K562 (cell line): ENCODE measurements around the gene MYO15B. TPM values are rescaled to one million over a fixed set of nuclear protein-coding genes. Genes with fewer than 3 reads are reported as not detected.
A peak's percentile ranks its signal among the peaks of the same experiment; 100 is the strongest.

Source experiments
- ATAC-seq: fragments of 200-7000 bp; cut with Tn5 transposase; 3 replicates; pipeline ENCODE4 v1.9.1; 2020; ENCODE audit warnings: moderate library complexity
- BruUV-seq: library from RNA; stranded (reverse); fragments of 400-500 nt; replicated peaks from 2 replicates; lab custom pipeline; 2021; lab: Mats Ljungman, UMichigan
- CTCF ChIA-PET: fragments of 300-600 bp; formaldehyde crosslinking; extraction: SDS; loops from one replicate; lab custom pipeline; 2021; ENCODE audit warnings: low intra/inter-chr PET ratio; lab: Yijun Ruan, JAX
- POLR2A ChIA-PET: fragments of 300-600, 350-650 bp; sonication (Branson Sonifier 250); formaldehyde crosslinking; extraction: SDS; loops from one replicate; lab custom pipeline; 2021; ENCODE audit warnings: antibody characterized with exemption, inconsistent platforms; lab: Yijun Ruan, JAX
- DNase-seq, 4 experiments: peaks; one replicate each; pipeline versions ENCODE4 v3.0.0 to v3.0.0-alpha.2; 2011 to 2018; ENCODE audit warnings: low spot score in 3 of 4, mixed read lengths in 3 of 4; ENCODE audit errors: extremely low read depth in 1 of 4
- FAIRE-seq: peaks from 2 replicates; lab custom pipeline; 2011; peaks lifted over from hg19 to GRCh38; lab: Jason Lieb, UNC
- H2AFZ ChIP-seq: 2 replicates; pipeline ENCODE4 v1.6.0; 2011; ENCODE audit warnings: low read depth, low read length, control low read depth, inconsistent platforms
- H3K27ac ChIP-seq: fragments of 200-600 bp; 3 replicates; pipeline ENCODE4 v1.8.0; 2011; ENCODE audit warnings: low read depth, mild to moderate bottlenecking, control low read depth, inconsistent platforms, low read length, moderate library complexity, mixed read lengths; ENCODE audit errors: extremely low read depth
- H3K27me3 ChIP-seq, 2 experiments: fragments of 300-600 bp in 1 of 2; 2 replicates in 1 of 2; 3 replicates in 1 of 2; pipeline versions ENCODE4 v1.6.0 to v1.8.0; 2011; ENCODE audit warnings: inconsistent platforms in 2 of 2, low read length in 2 of 2, mild to moderate bottlenecking in 1 of 2, mixed read lengths in 1 of 2, moderate library complexity in 1 of 2; ENCODE audit not compliant: control insufficient read depth in 2 of 2, insufficient read depth in 2 of 2
- H3K36me3 ChIP-seq: fragments of 300-600 bp; 3 replicates; pipeline ENCODE4 v1.8.0; 2011; ENCODE audit warnings: mild to moderate bottlenecking, low read length, inconsistent platforms; ENCODE audit not compliant: control insufficient read depth, insufficient read depth
- H3K4me1 ChIP-seq, 2 experiments: fragments of 200-600 bp in 1 of 2; replicated peaks in 1 of 2; 2 replicates in 1 of 2; 3 replicates in 1 of 2; pipeline versions ENCODE4 v1.5.1 to v1.8.0; 2011; ENCODE audit warnings: inconsistent platforms in 2 of 2, low read length in 2 of 2, mild to moderate bottlenecking in 1 of 2, mixed read lengths in 1 of 2, moderate library complexity in 1 of 2; ENCODE audit not compliant: control insufficient read depth in 2 of 2, insufficient read depth in 2 of 2
- H3K4me2 ChIP-seq: 2 replicates; pipeline ENCODE4 v1.6.1; 2011; ENCODE audit warnings: low read length, control low read depth, inconsistent platforms, mixed read lengths; ENCODE audit not compliant: insufficient read depth
- H3K4me3 ChIP-seq: fragments of 200-600 bp; sonication (generic), shearing (Covaris generic); 2 replicates; pipeline ENCODE4 v1.5.1; 2016; ENCODE audit warnings: control low read depth, inconsistent platforms
- H3K79me2 ChIP-seq: fragments of 200-600 bp; 3 replicates; pipeline ENCODE4 v1.8.0; 2011; ENCODE audit warnings: low read length, inconsistent platforms; ENCODE audit not compliant: control insufficient read depth, insufficient read depth
- H3K9ac ChIP-seq, 2 experiments: 2 replicates each; pipeline versions ENCODE4 v1.6.0 to v1.6.1; 2011; ENCODE audit warnings: low read depth in 2 of 2, low read length in 2 of 2, control low read depth in 1 of 2, inconsistent platforms in 1 of 2, mild to moderate bottlenecking in 1 of 2, mixed read lengths in 1 of 2; ENCODE audit not compliant: insufficient read depth in 1 of 2
- H3K9me1 ChIP-seq: one replicate; pipeline ENCODE4 v1.6.0; 2011; ENCODE audit warnings: inconsistent platforms, mild to moderate bottlenecking, low read length, moderate library complexity; ENCODE audit not compliant: control insufficient read depth, insufficient read depth
- H3K9me3 ChIP-seq: replicated peaks from 2 replicates; pipeline ENCODE4 v1.5.1; 2011; ENCODE audit warnings: low read depth, low read length, inconsistent platforms; ENCODE audit not compliant: control insufficient read depth, insufficient read depth
- H4K20me1 ChIP-seq: replicated peaks from 2 replicates; pipeline ENCODE4 v1.6.1; 2011; ENCODE audit warnings: low read length, inconsistent platforms, mixed read lengths; ENCODE audit not compliant: control insufficient read depth, insufficient read depth
- ARID1B ChIP-seq: fragments of 450-650 bp; IDR thresholded peaks from 2 replicates; pipeline ENCODE4 v1.6.1; 2016; ENCODE audit warnings: antibody characterized with exemption, mild to moderate bottlenecking, inconsistent platforms
- ATF3 ChIP-seq, 2 experiments: fragments of 450-650 bp in 1 of 2; sonication (generic) in 1 of 2; formaldehyde crosslinking in 1 of 2; IDR thresholded peaks in 1 of 2; conservative IDR thresholded peaks in 1 of 2; 2 replicates each; pipeline versions ENCODE4 v1.6.1 to v1.8.1; 2016 to 2023; ENCODE audit warnings: mild to moderate bottlenecking in 2 of 2, moderate library complexity in 2 of 2, inconsistent platforms in 1 of 2, missing genetic modification reagents in 1 of 2
- ETS2 ChIP-seq: IDR thresholded peaks from 2 replicates; pipeline ENCODE4 v1.6.1; 2016; ENCODE audit warnings: borderline replicate concordance, missing genetic modification characterization, mild to moderate bottlenecking, moderate library complexity, missing compliant biosample characterization; ENCODE audit not compliant: poor library complexity, severe bottlenecking
- JUND ChIP-seq, 2 experiments: IDR thresholded peaks; 2 replicates in 1 of 2; 3 replicates in 1 of 2; pipeline ENCODE4 v1.6.1; 2011; ENCODE audit warnings: borderline replicate concordance in 2 of 2, low read depth in 2 of 2, low read length in 2 of 2, improper control_type of control experiment in 1 of 2, missing biosample characterization in 1 of 2, missing genetic modification characterization in 1 of 2, missing genetic modification reagents in 1 of 2
- KLF16 ChIP-seq: IDR thresholded peaks from 2 replicates; pipeline ENCODE4 v1.6.1; 2016; ENCODE audit warnings: antibody characterized with exemption
- NKRF ChIP-seq: fragments of 450-650 bp; IDR thresholded peaks from 2 replicates; pipeline ENCODE4 v1.6.1; 2016; ENCODE audit warnings: borderline replicate concordance
- RAD51 ChIP-seq: fragments of 450-650 bp; IDR thresholded peaks from 2 replicates; pipeline ENCODE4 v1.7.1; 2016; ENCODE audit warnings: low read depth, mild to moderate bottlenecking, borderline replicate concordance
- RNF2 ChIP-seq: sonication (generic); IDR thresholded peaks from 2 replicates; pipeline ENCODE4 v1.6.1; 2016
- SETDB1 ChIP-seq: IDR thresholded peaks from one replicate; pipeline ENCODE4 v1.6.1; 2012; ENCODE audit warnings: low read length, control low read depth, inconsistent platforms
- SRSF3 ChIP-seq: fragments of 200-400 bp; formaldehyde crosslinking; IDR thresholded peaks from 2 replicates; pipeline ENCODE4 v1.6.1; 2016; ENCODE audit warnings: mild to moderate bottlenecking, low read length, moderate library complexity; ENCODE audit not compliant: insufficient read depth
- TAF9B ChIP-seq: fragments of 450-650 bp; IDR thresholded peaks from 2 replicates; pipeline ENCODE4 v1.6.1; 2018; ENCODE audit warnings: mild to moderate bottlenecking; ENCODE audit not compliant: partially characterized antibody
- TFAP4 ChIP-seq: sonication (generic); formaldehyde crosslinking; IDR thresholded peaks from 2 replicates; pipeline ENCODE4 v1.8.0; 2022; ENCODE audit warnings: missing genetic modification reagents, mild to moderate bottlenecking, moderate library complexity, borderline replicate concordance
- ZBED1 ChIP-seq: IDR thresholded peaks from 2 replicates; pipeline ENCODE4 v1.6.1; 2014
- ZNF696 ChIP-seq: fragments of 250-450 bp; sonication (Bioruptor Pico); conservative IDR thresholded peaks from 2 replicates; pipeline ENCODE4 v1.4.0; 2020; ENCODE audit warnings: mild to moderate bottlenecking, moderate library complexity
- WGBS: fragments of 100-300 bp; shearing (Covaris generic); methylation state at CpG from one replicate; pipeline ENCODE4 v1.1.6; 2016; ENCODE audit warnings: low coverage, mixed read lengths; ENCODE audit not compliant: insufficient coverage; ENCODE audit errors: missing lambda C conversion rate; 5-methylcytosine and 5-hydroxymethylcytosine counted together
- in situ Hi-C: fragments of 300-500 bp; cut with MboI; formaldehyde crosslinking; loops from 4 replicates; pipeline ENCODE4 v1.15.0; 2018; ENCODE audit warnings: inconsistent platforms, mixed read lengths
- intact Hi-C: fragments of 100-400 bp; cut with micrococcal nuclease; formaldehyde crosslinking; loops from 2 replicates; pipeline ENCODE4 v1.14.2; 2022
- polyA plus RNA-seq, 8 experiments: library from polyadenylated mRNA; depleted of rRNA in 4 of 8; stranded (reverse) in 5 of 8; unstranded in 3 of 8; fragments of >200 nt; fragmentation: Nextera tagmentation in 2 of 8; fragmentation: Illumina TruSeq in 1 of 8; extraction: Ambion mirVana in 2 of 8; extraction: Trizol in 1 of 8; gene quantifications; 2 replicates each; pipeline versions ENCODE4 v1.2.1 to v1.2.3, GENCODE V29; 2011 to 2014; ENCODE audit warnings: inconsistent platforms in 1 of 8, missing spikeins in 1 of 8
- total RNA-seq, 7 experiments: library from RNA; depleted of rRNA in 6 of 7; stranded (reverse); fragments of >200 nt in 6 of 7; fragmentation: Illumina TruSeq in 2 of 7; extraction: Trizol in 2 of 7; gene quantifications; 2 replicates each; pipeline versions ENCODE4 v1.2.1 to v1.2.3, GENCODE V29; 2011 to 2021; ENCODE audit warnings: low replicate concordance in 1 of 7
- TF ChIP-seq, protein P1 (sequence below): sonication (generic); formaldehyde crosslinking; IDR thresholded peaks from 2 replicates; pipeline ENCODE4 v1.9.0; 2022; ENCODE audit warnings: mild to moderate bottlenecking, missing genetic modification reagents

The MYO15B gene
- total and polyA plus RNA-seq, 9 of the 15 experiments (the other 6 are each of a cell fraction or from before 2014, with no cell fraction given) = 0.05 to 3.1 (median 0.83) TPM; not detected in 2

GRCh38 chr17:75601057-75601987 lies 13.7 kb downstream of the MYO15B start:
- Histone ChIP-seq H3K9ac (peak overlapping the region in 1 of 2 experiments; percentile 61; a peak in 1 of 4 replicates), H3K79me2 (no peaks in the 10 kb centered on the region), H3K4me3 (no peak overlapping the region), H3K4me1 (peaks cover 3 to 23% of the 10 kb centered on the region in 2 experiments; a peak in 3 of 5 replicates), H4K20me1 (peaks cover 4% of the 10 kb centered on the region; the same call in 1 of the 2 replicates), H3K36me3 (no peaks in the 10 kb centered on the region), H3K4me2 (peak overlapping the region; percentile 47), H3K27ac (no peak overlapping the region), H2AFZ (peak overlapping the region; percentile 53), H3K27me3 (peaks cover 0 to 15% of the 10 kb centered on the region in 2 experiments; a peak in 3 of 5 replicates), H3K9me1 (no peaks in the 10 kb centered on the region), H3K9me3 (no peaks in the 10 kb centered on the region)
- in situ Hi-C loops (no loop called here), intact Hi-C loops (loop anchor here (5.0 kb wide), 1 partner anchor 146 kb away; no protein-coding TSS in a partner anchor)
- 6% methylated on average over 27 of the region's 28 CpGs for WGBS
- POLR2A ChIA-PET = interaction anchor here (0.5 to 1.4 kb wide), 11 partner anchors 11 to 189 kb away, joined by 3 to 7 read pairs (median 4); no protein-coding TSS in a partner anchor
- ATAC-seq = peak; percentile 97
- DNase-seq = peak; percentile 83 to 86 (median 86)
- BruUV-seq = no TSS peak
- CTCF ChIA-PET = no interaction called here
- FAIRE-seq = peak; percentile 99
- TF ChIP-seq ARID1B (peak; percentile 40), ATF3 (IDR thresholded peaks at IDR 0.05) (peak; percentile 66), ATF3 (CRISPR knock-in tag; conservative IDR thresholded peaks at IDR 0.05) (no peak), NKRF (peak; percentile 40; the same call in 1 of the 2 replicates), RNF2 (no peak), SETDB1 (no peak), ZBED1 (no peak), RAD51 (no peak), ETS2 (tag) (no peak), TAF9B (no peak), SRSF3 (no peak), TFAP4 (peak; percentile 70; the same call in 1 of the 2 replicates), KLF16 (0 out of 2 replicates have a peak, but pooled peaks have one; percentile 41), JUND (IDR thresholded peaks at IDR 0.05; ENCODE audit: borderline replicate concordance, low read depth, low read length) (peak; percentile 39), JUND (tag; IDR thresholded peaks at IDR 0.05; ENCODE audit: borderline replicate concordance, low read depth, low read length) (no peak; the same call in 2 of the 3 replicates), ZNF696 (CRISPR knock-in tag) (no peak)
- TF ChIP-seq, protein P1, sequence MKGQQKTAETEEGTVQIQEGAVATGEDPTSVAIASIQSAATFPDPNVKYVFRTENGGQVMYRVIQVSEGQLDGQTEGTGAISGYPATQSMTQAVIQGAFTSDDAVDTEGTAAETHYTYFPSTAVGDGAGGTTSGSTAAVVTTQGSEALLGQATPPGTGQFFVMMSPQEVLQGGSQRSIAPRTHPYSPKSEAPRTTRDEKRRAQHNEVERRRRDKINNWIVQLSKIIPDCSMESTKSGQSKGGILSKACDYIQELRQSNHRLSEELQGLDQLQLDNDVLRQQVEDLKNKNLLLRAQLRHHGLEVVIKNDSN = no peak
